Trophoblast cell (in vitro differentiated cells and primary cell): Measurements from ENCODE around the gene MCAT.
A peak's percentile ranks its signal among the peaks of the same experiment; 100 is the strongest.
"Not testable (repeated sequence)": the region's sequence is repeated elsewhere in the genome, so short reads cannot be mapped to it uniquely, and the experiment has no call there.

Experiments
- DNase-seq, 2 donors: peaks; one replicate each; pipeline ENCODE4 v3.0.0-alpha.2; 2016
- H2AFZ ChIP-seq: 2 replicates; pipeline ENCODE4 v1.6.1; 2013; ENCODE audit warnings: low read length, moderate library complexity, mild to moderate bottlenecking; ENCODE audit not compliant: insufficient read depth, poor library complexity
- H2AK5ac ChIP-seq: 2 replicates; pipeline ENCODE4 v1.6.1; 2013; ENCODE audit warnings: mild to moderate bottlenecking, low read length
- H2BK120ac ChIP-seq: 2 replicates; pipeline ENCODE4 v1.6.1; 2013; ENCODE audit warnings: low read length, mild to moderate bottlenecking, moderate library complexity; ENCODE audit not compliant: insufficient read depth, poor library complexity
- H2BK12ac ChIP-seq: 2 replicates; pipeline ENCODE4 v1.6.1; 2013; ENCODE audit warnings: mild to moderate bottlenecking, low read length, moderate library complexity
- H2BK5ac ChIP-seq: 2 replicates; pipeline ENCODE4 v1.6.1; 2013; ENCODE audit warnings: low read length, low read depth, moderate library complexity, mild to moderate bottlenecking; ENCODE audit not compliant: poor library complexity
- H3K14ac ChIP-seq: 2 replicates; pipeline ENCODE4 v1.6.1; 2013; ENCODE audit warnings: mild to moderate bottlenecking, low read length
- H3K18ac ChIP-seq: 2 replicates; pipeline ENCODE4 v1.6.1; 2013; ENCODE audit warnings: mild to moderate bottlenecking, low read length
- H3K23ac ChIP-seq: 2 replicates; pipeline ENCODE4 v1.6.1; 2013; ENCODE audit warnings: low read length
- H3K27ac ChIP-seq: 2 replicates; pipeline ENCODE4 v1.5.1; 2013; ENCODE audit warnings: low read depth, mild to moderate bottlenecking, inconsistent platforms, low read length, moderate library complexity
- H3K27me3 ChIP-seq: 2 replicates; pipeline ENCODE4 v1.6.1; 2013; ENCODE audit warnings: inconsistent platforms, mild to moderate bottlenecking, low read length, moderate library complexity; ENCODE audit not compliant: insufficient read depth
- H3K36me3 ChIP-seq, 2 experiments: 1 replicate in 1 of 2; 2 replicates in 1 of 2; pipeline ENCODE4 v1.6.1; 2013; ENCODE audit warnings: low read length in 2 of 2, mild to moderate bottlenecking in 2 of 2, moderate library complexity in 1 of 2; ENCODE audit not compliant: insufficient read depth in 2 of 2, control insufficient read depth in 1 of 2
- H3K4ac ChIP-seq: 2 replicates; pipeline ENCODE4 v1.6.1; 2013; ENCODE audit warnings: low read depth, mild to moderate bottlenecking, low read length, moderate library complexity
- H3K4me1 ChIP-seq, 2 experiments: 1 replicate in 1 of 2; 2 replicates in 1 of 2; pipeline ENCODE4 v1.6.1; 2013; ENCODE audit warnings: low read length in 2 of 2, mild to moderate bottlenecking in 2 of 2, moderate library complexity in 1 of 2; ENCODE audit not compliant: insufficient read depth in 2 of 2, control insufficient read depth in 1 of 2
- H3K4me2 ChIP-seq: 2 replicates; pipeline ENCODE4 v1.6.1; 2013; ENCODE audit warnings: inconsistent platforms, mild to moderate bottlenecking, low read length, moderate library complexity
- H3K4me3 ChIP-seq: 2 replicates; pipeline ENCODE4 v1.5.1; 2013; ENCODE audit warnings: mild to moderate bottlenecking, low read depth, low read length, inconsistent platforms
- H3K79me1 ChIP-seq: one replicate; pipeline ENCODE4 v1.6.1; 2013; ENCODE audit warnings: low read length
- H3K79me2 ChIP-seq: 2 replicates; pipeline ENCODE4 v1.6.1; 2013; ENCODE audit warnings: low read length, mild to moderate bottlenecking; ENCODE audit not compliant: control insufficient read depth, insufficient read depth, poor library complexity
- H3K9ac ChIP-seq: 2 replicates; pipeline ENCODE4 v1.6.1; 2013; ENCODE audit warnings: mild to moderate bottlenecking, low read length
- H3K9me3 ChIP-seq: 2 replicates; pipeline ENCODE4 v1.6.1; 2013; ENCODE audit warnings: low read depth, mild to moderate bottlenecking, control low read depth, inconsistent platforms, low read length; ENCODE audit not compliant: insufficient read depth
- H4K12ac ChIP-seq: 2 replicates; pipeline ENCODE4 v1.6.1; 2013; ENCODE audit warnings: low read depth, mild to moderate bottlenecking, low read length, moderate library complexity
- H4K8ac ChIP-seq: 2 replicates; pipeline ENCODE4 v1.6.1; 2013; ENCODE audit warnings: low read depth, mild to moderate bottlenecking, low read length, moderate library complexity
- H4K91ac ChIP-seq: one replicate; pipeline ENCODE4 v1.6.1; 2013; ENCODE audit warnings: low read depth, mild to moderate bottlenecking, low read length, moderate library complexity
- WGBS: extraction: QIAGEN DNeasy Blood & Tissue Kit; methylation state at CpG from one replicate; pipeline ENCODE4 v1.1.7; 2013; ENCODE audit warnings: missing lambda C conversion rate; ENCODE audit not compliant: insufficient read length, insufficient coverage; ENCODE audit errors: extremely low coverage; 5-methylcytosine and 5-hydroxymethylcytosine counted together

MCAT gene

GRCh38 chr22:43147821-43148220 is 4.6 kb upstream of the MCAT start:
- Histone ChIP-seq H3K23ac (no peak overlapping the region), H3K9ac (no peak overlapping the region), H4K8ac (no peak overlapping the region), H4K12ac (no peak overlapping the region), H3K4ac (no peak overlapping the region), H2BK5ac (no peak overlapping the region), H3K27me3 (no peaks in the 10 kb centered on the region), H3K36me3 (no peaks in the 10 kb centered on the region), H3K14ac (no peak overlapping the region), H3K4me3 (no peak overlapping the region), H3K27ac (no peak overlapping the region), H4K91ac (no peak overlapping the region), H3K79me1 (peaks cover 6% of the 10 kb centered on the region), H2AK5ac (no peak overlapping the region), H2BK120ac (no peak overlapping the region), H3K4me1 (peaks cover 14 to 23% of the 10 kb centered on the region in 2 experiments), H3K4me2 (no peak overlapping the region), H2AFZ (no peak overlapping the region), H2BK12ac (no peak overlapping the region), H3K79me2 (peaks cover 2% of the 10 kb centered on the region), H3K9me3 (no peaks in the 10 kb centered on the region), H3K18ac (no peak overlapping the region)
- WGBS, result no CpG with 5 or more reads among the region's 8 CpGs
- DNase-seq, result peak in 1 of 2 donors; percentile 9

- H2BK12ac ChIP-seq, H3K79me1 ChIP-seq, H3K4ac ChIP-seq, H3K36me3 ChIP-seq, H2AK5ac ChIP-seq, H3K79me2 ChIP-seq, H2AFZ ChIP-seq, H2BK120ac ChIP-seq, H3K9ac ChIP-seq, H3K9me3 ChIP-seq, H4K8ac ChIP-seq, H3K27ac ChIP-seq, H3K23ac ChIP-seq, DNase-seq, H4K91ac ChIP-seq, H2BK5ac ChIP-seq, H3K4me3 ChIP-seq, H3K14ac ChIP-seq, H3K4me2 ChIP-seq, H3K18ac ChIP-seq, H4K12ac ChIP-seq, H3K27me3 ChIP-seq: not testable (repeated sequence)
- WGBS, result no CpG with 5 or more reads among the region's 15 CpGs
- peaks cover 2 to 12% of the 10 kb centered on the region in 2 experiments for H3K4me1 ChIP-seq
Measured at GRCh38 chr22:43146332-43146731, 3.1 kb upstream of the MCAT start.

- H4K8ac ChIP-seq, result peak overlapping the region; percentile 74
- H3K9ac ChIP-seq, H2AK5ac ChIP-seq, H2AFZ ChIP-seq, H3K4ac ChIP-seq, H3K4me1 ChIP-seq, H4K12ac ChIP-seq, H3K79me1 ChIP-seq, DNase-seq, H3K4me2 ChIP-seq, H3K27me3 ChIP-seq, H2BK12ac ChIP-seq, H3K14ac ChIP-seq, H3K9me3 ChIP-seq, H3K4me3 ChIP-seq, H3K23ac ChIP-seq, H2BK5ac ChIP-seq, H3K18ac ChIP-seq, H3K36me3 ChIP-seq, H3K79me2 ChIP-seq: not testable (repeated sequence)
- peak overlapping the region; percentile 73 for H2BK120ac ChIP-seq
- H4K91ac ChIP-seq, result peak overlapping the region; percentile 79
- peak overlapping the region; percentile 48 for H3K27ac ChIP-seq
- no CpG with 5 or more reads among the region's 8 CpGs for WGBS
Measured at GRCh38 chr22:43145371-43145770, 2.2 kb upstream of the MCAT start.

- H4K12ac ChIP-seq, result no peak overlapping the region
- H4K91ac ChIP-seq, result peak overlapping the region; percentile 79
- no peaks in the 10 kb centered on the region for H3K9me3 ChIP-seq
- peaks cover 2 to 9% of the 10 kb centered on the region in 2 experiments for H3K4me1 ChIP-seq
- no peak overlapping the region for H2AK5ac ChIP-seq
- peaks cover 7% of the 10 kb centered on the region for H3K79me1 ChIP-seq
- no peak overlapping the region for H3K4me3 ChIP-seq
- H2BK12ac ChIP-seq, result no peak overlapping the region
- no peak overlapping the region for H3K14ac ChIP-seq
- peak overlapping the region; percentile 73 for H2BK120ac ChIP-seq
- no CpG with 5 or more reads among the region's 3 CpGs for WGBS
- no peak overlapping the region for H3K4ac ChIP-seq
- H3K4me2 ChIP-seq, result no peak overlapping the region
- H3K27me3 ChIP-seq, result no peaks in the 10 kb centered on the region
- no peak overlapping the region for H3K18ac ChIP-seq
- no peak overlapping the region for H3K9ac ChIP-seq
- H3K36me3 ChIP-seq, result peaks cover 9 to 14% of the 10 kb centered on the region in 2 experiments
- no peak overlapping the region for H2BK5ac ChIP-seq
- H2AFZ ChIP-seq, result no peak overlapping the region
- H3K79me2 ChIP-seq, result peaks cover 3% of the 10 kb centered on the region
- H3K27ac ChIP-seq, result peak overlapping the region; percentile 48
- no peak overlapping the region for H3K23ac ChIP-seq
- DNase-seq, result peak in 1 of 2 donors; percentile 42
- H4K8ac ChIP-seq, result peak overlapping the region; percentile 74
Measured at GRCh38 chr22:43144949-43145348, 1.8 kb upstream of the MCAT start.
